Activated naive CD4-positive, alpha-beta T cell treated with anti-CD3 and anti-CD28 coated beads, Interleukin-2, amount 10 ng/mL, durations not matched to agents 7 days and 5 days (primary cell): ENCODE results near the gene COQ8B.
A peak's percentile ranks its signal among the peaks of the same experiment; 100 is the strongest.
"Not testable (repeated sequence)": the region's sequence is repeated elsewhere in the genome, so short reads cannot be mapped to it uniquely, and the experiment has no call there.

Experiments used
- CTCF ChIA-PET: fragments of 350-600 bp; sonication (Branson Sonifier 250); formaldehyde crosslinking; loops from one replicate; lab custom pipeline; 2021; ENCODE audit warnings: antibody characterized with exemption; lab: Charles Lee
- DNase-seq: peaks from one replicate; pipeline ENCODE4 v3.0.0-alpha.2; 2020
- H3K27ac Mint-ChIP-seq: one replicate; pipeline ENCODE4 v1.8.0; 2021; ENCODE audit warnings: mild to moderate bottlenecking, moderate library complexity, mixed read lengths
- H3K27me3 Mint-ChIP-seq: one replicate; pipeline ENCODE4 v1.8.0; 2021; ENCODE audit warnings: mild to moderate bottlenecking, mixed read lengths
- H3K36me3 Mint-ChIP-seq: one replicate; pipeline ENCODE4 v1.8.0; 2021; ENCODE audit warnings: mixed read lengths
- H3K4me1 Mint-ChIP-seq: one replicate; pipeline ENCODE4 v1.8.0; 2021; ENCODE audit warnings: mixed read lengths
- H3K4me3 Mint-ChIP-seq: one replicate; pipeline ENCODE4 v1.8.0; 2021; ENCODE audit warnings: mild to moderate bottlenecking, moderate library complexity, mixed read lengths
- H3K9me3 Mint-ChIP-seq: one replicate; pipeline ENCODE4 v1.8.0; 2021; ENCODE audit warnings: mixed read lengths

COQ8B gene

DNA sequence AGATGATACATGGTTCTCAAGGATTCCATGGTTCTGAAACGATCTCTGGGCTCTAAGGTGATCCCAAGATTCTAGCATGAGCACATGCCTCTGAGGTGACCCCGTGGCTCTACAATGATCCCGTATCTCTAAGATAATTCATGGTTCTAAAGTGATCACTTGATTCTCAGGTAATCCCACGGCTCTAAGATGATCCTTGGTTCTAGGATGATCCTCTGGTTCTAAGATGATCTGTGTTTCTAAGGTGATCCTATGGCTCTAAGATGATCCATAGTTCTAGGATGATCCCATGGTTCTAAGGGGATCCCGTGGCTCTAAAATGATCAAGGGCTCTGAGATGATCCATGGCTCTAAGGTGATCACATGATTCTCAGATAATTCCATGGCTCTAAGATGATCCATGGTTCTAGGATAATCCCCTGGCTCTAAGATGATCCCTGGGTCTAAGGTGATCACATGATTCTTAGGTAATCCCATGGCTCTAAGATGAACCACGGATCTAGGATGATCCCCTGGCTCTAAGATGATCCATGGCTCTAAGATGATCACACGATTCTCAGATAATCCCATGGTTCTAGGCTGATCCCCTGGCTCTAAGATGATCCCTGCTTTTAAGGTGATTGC, 47.6 kb downstream of the COQ8B start:
- DNase-seq = no peak

DNA sequence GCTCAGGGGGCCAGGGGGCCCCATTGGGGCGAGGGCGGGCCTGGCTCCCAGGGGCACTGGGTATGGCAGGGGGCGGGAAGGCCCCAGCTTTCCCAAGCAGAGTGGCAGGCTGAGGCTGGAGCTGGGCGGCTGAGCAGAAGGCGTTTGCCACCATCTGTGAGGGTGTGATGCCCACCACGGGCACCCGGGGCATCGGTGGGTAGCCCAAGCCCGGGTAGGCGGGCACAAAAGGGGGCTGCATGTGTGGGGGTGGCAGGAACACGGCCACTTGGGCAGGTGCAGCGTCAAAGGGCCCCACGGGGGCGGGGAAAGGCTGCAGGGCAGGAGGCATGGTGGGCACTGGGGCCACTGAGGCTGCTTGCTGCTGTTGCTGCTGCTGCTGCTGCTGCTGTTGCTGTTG, 49.1 kb downstream of the COQ8B start:
- Mint-ChIP-seq H3K27me3 (peaks cover 17% of the 10 kb centered on the region), H3K9me3 (peaks cover 7% of the 10 kb centered on the region), H3K4me1 (peaks cover 13% of the 10 kb centered on the region), H3K27ac (no peak overlapping the region), H3K4me3 (no peak overlapping the region), H3K36me3 (peaks cover 15% of the 10 kb centered on the region)
- DNase-seq = no peak
- CTCF ChIA-PET = no interaction called here

More for the DNA sequence above, 47.6 kb downstream of the COQ8B start:
- Mint-ChIP-seq H3K4me1 (peaks cover 2% of the 10 kb centered on the region), H3K27me3 (peaks cover 4% of the 10 kb centered on the region), H3K27ac (no peak overlapping the region), H3K4me3 (no peak overlapping the region), H3K36me3 (peaks cover 15% of the 10 kb centered on the region), H3K9me3 (peaks cover 7% of the 10 kb centered on the region)
- CTCF ChIA-PET = no interaction called here

DNA sequence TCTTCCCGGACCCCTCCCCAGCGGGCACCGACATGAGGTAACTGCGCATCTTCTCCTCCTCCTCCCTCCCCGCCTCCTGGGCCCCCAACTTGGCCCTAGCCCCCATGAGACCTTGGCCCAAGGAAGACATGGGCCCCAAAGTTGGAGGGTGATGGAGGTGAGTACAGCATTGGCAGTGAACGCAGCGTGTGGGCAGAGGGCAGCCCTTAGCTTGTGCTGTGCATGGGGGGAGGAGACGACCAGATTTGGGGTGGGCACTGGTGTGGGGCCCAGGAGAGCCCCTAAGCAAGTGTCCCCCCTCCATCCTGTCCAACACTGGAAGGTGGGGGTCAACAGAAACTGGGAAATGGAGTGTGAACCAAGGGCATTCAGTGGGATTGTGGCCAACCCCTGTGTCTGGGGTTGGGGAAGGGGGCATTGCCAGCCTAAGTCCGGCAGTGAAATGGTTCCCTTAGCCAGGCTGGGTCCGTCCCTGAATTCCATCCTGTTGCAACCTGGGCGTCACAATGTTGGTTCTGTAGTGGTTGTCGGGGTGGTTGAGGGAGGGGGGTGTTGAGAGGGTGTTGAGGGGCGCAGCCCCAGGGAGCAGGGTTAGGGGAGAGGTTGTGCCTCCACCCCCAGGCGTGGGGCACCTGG, 49.8 kb downstream of the COQ8B start:
- no peak overlapping the region for H3K4me3 Mint-ChIP-seq
- no peak for DNase-seq
- CTCF ChIA-PET = no interaction called here
- peaks cover 15% of the 10 kb centered on the region for H3K36me3 Mint-ChIP-seq
- H3K27ac Mint-ChIP-seq = peak overlapping the region; percentile 49
- peaks cover 18% of the 10 kb centered on the region for H3K27me3 Mint-ChIP-seq
- peaks cover 7% of the 10 kb centered on the region for H3K9me3 Mint-ChIP-seq
- peaks cover 16% of the 10 kb centered on the region for H3K4me1 Mint-ChIP-seq

- peaks cover 20% of the 10 kb centered on the region for H3K4me1 Mint-ChIP-seq
- H3K27ac Mint-ChIP-seq = peak overlapping the region; percentile 82
- H3K27me3 Mint-ChIP-seq = peaks cover 19% of the 10 kb centered on the region
- H3K9me3 Mint-ChIP-seq = peaks cover 2% of the 10 kb centered on the region
- H3K36me3 Mint-ChIP-seq = peaks cover 3% of the 10 kb centered on the region
- CTCF ChIA-PET = interaction anchor here (0.6 to 5.7 kb wide), 20 partner anchors 8 to 541 kb away, joined by 3 to 32 read pairs (median 4); partner anchors contain the start of genes NUMBL and RAB4B
- no peak for DNase-seq
- H3K4me3 Mint-ChIP-seq = peak overlapping the region; percentile 79
These were observed 52.7 kb downstream of the COQ8B start for GRCh38 chr19:40663695-40664692.

DNA sequence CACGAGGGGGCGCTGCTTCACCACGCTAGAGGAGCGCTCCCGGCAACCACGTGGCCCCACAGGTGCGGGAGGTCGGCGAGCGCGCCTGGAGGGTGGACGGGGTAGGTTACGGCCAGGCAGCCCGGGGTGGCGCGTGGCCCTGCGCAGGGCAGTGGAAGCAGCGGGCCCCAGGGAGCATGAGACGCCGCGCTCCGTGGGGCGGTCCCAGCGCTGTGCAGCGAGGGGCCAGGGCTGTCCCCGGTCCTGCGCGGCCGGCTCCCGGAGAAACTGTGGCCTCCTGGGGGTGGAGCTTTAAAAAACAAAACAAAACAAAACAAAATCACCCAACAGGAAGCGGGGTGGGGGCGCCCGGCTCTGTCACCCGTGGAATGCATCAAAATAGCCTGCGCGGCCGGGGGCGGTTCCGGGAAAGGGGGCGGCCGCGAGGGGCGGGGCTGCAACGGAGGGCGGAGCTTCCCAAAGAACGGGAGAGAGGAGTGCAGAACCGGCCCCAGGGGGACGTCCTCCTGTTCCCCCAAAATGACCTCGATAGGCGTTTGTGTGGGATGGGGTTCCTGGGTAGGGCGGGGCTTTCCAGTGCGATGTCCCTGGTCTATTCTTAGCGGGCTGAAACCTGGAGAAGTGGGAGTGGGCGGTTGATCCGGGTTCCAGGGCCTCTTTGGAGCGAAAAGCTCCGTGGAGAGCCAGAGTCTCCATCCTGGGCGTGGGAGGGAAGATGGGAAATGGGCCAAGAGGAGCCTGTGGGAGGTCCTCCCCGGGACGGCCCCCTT, 53.6 kb downstream of the COQ8B start:
- H3K4me3 Mint-ChIP-seq = peak overlapping the region; percentile 79
- DNase-seq = peak; percentile 93
- CTCF ChIA-PET = interaction anchor here (0.6 to 5.7 kb wide), 18 partner anchors 9 to 542 kb away, joined by 3 to 32 read pairs (median 4); partner anchors contain the start of genes NUMBL and RAB4B
- H3K9me3 Mint-ChIP-seq = no peaks in the 10 kb centered on the region
- peak overlapping the region; percentile 85 for H3K27ac Mint-ChIP-seq
- peaks cover 25% of the 10 kb centered on the region for H3K27me3 Mint-ChIP-seq
- H3K4me1 Mint-ChIP-seq = peaks cover 20% of the 10 kb centered on the region
- H3K36me3 Mint-ChIP-seq = peaks cover 1% of the 10 kb centered on the region

- no peak for DNase-seq
- Mint-ChIP-seq H3K9me3 (no peaks in the 10 kb centered on the region), H3K27ac (peak overlapping the region; percentile 1), H3K4me3 (no peak overlapping the region), H3K27me3 (peaks cover 30% of the 10 kb centered on the region), H3K4me1 (peaks cover 19% of the 10 kb centered on the region), H3K36me3 (no peaks in the 10 kb centered on the region)
- CTCF ChIA-PET = interaction anchor here (0.8 to 5.7 kb wide), 5 partner anchors 116 to 481 kb away, joined by 3 to 32 read pairs (median 5); partner anchors contain the start of gene RAB4B
These were observed 55.1 kb downstream of the COQ8B start for GRCh38 chr19:40661616-40662015.

GRCh38 chr19:40659566-40659965, 57.1 kb downstream of the COQ8B start:
- Mint-ChIP-seq H3K4me1 (peaks cover 19% of the 10 kb centered on the region), H3K27me3 (peaks cover 29% of the 10 kb centered on the region), H3K27ac (no peak overlapping the region), H3K36me3 (no peaks in the 10 kb centered on the region), H3K4me3 (no peak overlapping the region), H3K9me3 (no peaks in the 10 kb centered on the region)
- CTCF ChIA-PET = interaction anchor here (0.6 kb wide), 1 partner anchor 160 kb away, joined by 3 read pairs; no protein-coding TSS in a partner anchor
- no peak for DNase-seq

DNA sequence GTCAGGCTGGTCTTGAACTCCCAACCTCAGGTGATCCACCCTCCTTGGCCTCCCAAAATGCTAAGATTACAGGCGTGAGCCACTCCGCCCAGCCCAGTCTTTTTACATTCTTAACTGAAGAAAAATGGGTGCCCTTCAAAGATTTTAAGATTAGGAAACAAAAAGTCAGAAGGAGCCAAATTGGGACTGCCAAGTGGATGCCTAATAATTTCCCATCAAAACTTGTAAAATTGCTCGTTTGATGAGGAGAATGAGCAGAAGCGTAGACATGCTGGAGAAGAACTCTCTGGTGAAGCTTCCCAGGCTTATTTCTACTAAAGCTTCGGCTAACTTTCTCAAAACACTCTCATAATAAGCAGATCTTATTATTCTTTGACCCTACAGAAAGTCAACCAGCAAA, 57.6 kb downstream of the COQ8B start:
- H3K27ac Mint-ChIP-seq = no peak overlapping the region
- H3K9me3 Mint-ChIP-seq = no peaks in the 10 kb centered on the region
- H3K4me3 Mint-ChIP-seq = no peak overlapping the region
- H3K4me1 Mint-ChIP-seq = peaks cover 19% of the 10 kb centered on the region
- H3K27me3 Mint-ChIP-seq = peaks cover 29% of the 10 kb centered on the region
- DNase-seq = no peak
- H3K36me3 Mint-ChIP-seq = no peaks in the 10 kb centered on the region
- CTCF ChIA-PET = interaction anchor here (1.1 kb wide), 1 partner anchor 71 kb away, joined by 3 read pairs; no protein-coding TSS in a partner anchor

DNA sequence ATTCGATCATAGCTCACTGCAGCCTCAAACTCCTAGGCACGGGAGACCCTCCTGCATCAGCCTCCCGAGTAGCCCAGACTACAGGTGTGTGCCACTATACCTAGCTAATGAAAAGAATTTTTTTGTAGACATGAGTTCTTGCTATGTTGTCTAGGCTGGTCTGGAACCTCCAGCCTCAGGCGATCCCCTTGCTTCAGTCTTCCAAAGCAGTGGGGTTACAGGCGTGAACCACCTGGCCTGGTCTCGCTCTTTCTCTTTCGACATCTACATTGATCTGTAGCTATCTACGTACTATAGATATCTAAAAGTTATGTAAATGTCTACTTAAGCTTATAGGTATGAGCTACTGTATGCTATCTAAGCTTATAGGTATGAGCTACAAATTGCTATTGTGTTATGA, 58.7 kb downstream of the COQ8B start:
- no peak for DNase-seq
- peaks cover 18% of the 10 kb centered on the region for H3K27me3 Mint-ChIP-seq
- H3K27ac Mint-ChIP-seq = no peak overlapping the region
- H3K9me3 Mint-ChIP-seq = no peaks in the 10 kb centered on the region
- H3K36me3 Mint-ChIP-seq = no peaks in the 10 kb centered on the region
- CTCF ChIA-PET = interaction anchor here (0.9 to 3.2 kb wide), 4 partner anchors 13 to 159 kb away, joined by 3 to 13 read pairs (median 3); no protein-coding TSS in a partner anchor
- H3K4me1 Mint-ChIP-seq = peaks cover 10% of the 10 kb centered on the region
- no peak overlapping the region for H3K4me3 Mint-ChIP-seq

- not testable (repeated sequence) for H3K4me1 Mint-ChIP-seq, H3K27ac Mint-ChIP-seq, DNase-seq, H3K36me3 Mint-ChIP-seq, H3K9me3 Mint-ChIP-seq, H3K4me3 Mint-ChIP-seq
- H3K27me3 Mint-ChIP-seq = peaks cover 18% of the 10 kb centered on the region
- CTCF ChIA-PET = interaction anchor here (3.2 kb wide), 1 partner anchor 21 kb away, joined by 13 read pairs; no protein-coding TSS in a partner anchor
These were observed 61.0 kb downstream of the COQ8B start for GRCh38 chr19:40655684-40656083.

DNA sequence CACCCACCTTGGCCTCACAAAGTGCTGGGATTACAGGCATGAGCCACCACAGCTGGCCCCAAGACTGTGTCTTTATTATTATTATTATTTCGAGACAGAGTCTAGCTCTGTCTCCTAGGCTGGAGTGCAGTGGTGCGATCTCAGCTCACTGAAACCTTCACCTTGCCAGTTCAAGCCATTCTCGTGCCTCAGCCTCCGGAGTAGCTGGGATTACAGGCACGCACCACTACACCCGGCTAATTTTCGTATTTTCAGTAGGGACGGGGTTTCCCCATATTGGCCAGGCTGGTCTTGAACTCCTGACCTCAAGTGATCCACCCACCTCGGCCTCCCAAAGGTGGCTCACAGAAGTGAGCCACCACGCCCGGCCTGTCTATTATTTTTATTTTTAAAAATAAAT, 64.4 kb downstream of the COQ8B start:
- CTCF ChIA-PET = interaction anchor here (0.7 to 1.4 kb wide), 2 partner anchors 82 to 155 kb away, joined by 3 to 4 read pairs; no protein-coding TSS in a partner anchor
- H3K4me3 Mint-ChIP-seq, H3K4me1 Mint-ChIP-seq, H3K27ac Mint-ChIP-seq, H3K9me3 Mint-ChIP-seq, DNase-seq, H3K36me3 Mint-ChIP-seq: not testable (repeated sequence)
- H3K27me3 Mint-ChIP-seq = peaks cover 17% of the 10 kb centered on the region

GRCh38 chr19:40650749-40651305, 65.9 kb downstream of the COQ8B start:
- CTCF ChIA-PET = interaction anchor here (1.3 to 1.6 kb wide), 2 partner anchors 15 to 16 kb away, joined by 3 to 4 read pairs; no protein-coding TSS in a partner anchor
- DNase-seq = no peak

More at GRCh38 chr19:40650749-40651305, 65.9 kb downstream of the COQ8B start:
- Mint-ChIP-seq H3K36me3 (no peaks in the 10 kb centered on the region), H3K27me3 (peaks cover 22% of the 10 kb centered on the region), H3K27ac (no peak overlapping the region), H3K4me3 (no peak overlapping the region), H3K9me3 (no peaks in the 10 kb centered on the region), H3K4me1 (peaks cover 4% of the 10 kb centered on the region)
